Keratinocyte (primary cell): ENCODE measurements around the gene SUGCT. TPM values are rescaled to one million over a fixed set of nuclear protein-coding genes. Genes with fewer than 3 reads are reported as not detected.

Source experiments
- DNase-seq: peaks from one replicate; pipeline ENCODE4 v3.0.0-alpha.2; 2011; ENCODE audit warnings: low read depth, missing footprints, low spot score
- FAIRE-seq: peaks from 2 replicates; lab custom pipeline; 2011; peaks lifted over from hg19 to GRCh38; lab: Jason Lieb, UNC
- H2AFZ ChIP-seq: 2 replicates; pipeline ENCODE4 v1.6.0; 2012; ENCODE audit warnings: low read length, control low read depth, inconsistent platforms; ENCODE audit not compliant: control insufficient read depth
- H3K27ac ChIP-seq: 2 replicates; pipeline ENCODE4 v1.5.1; 2011; ENCODE audit warnings: low read length; ENCODE audit not compliant: control insufficient read depth, insufficient read depth
- H3K27me3 ChIP-seq: 3 replicates; pipeline ENCODE4 v1.6.0; 2011; ENCODE audit warnings: low read length; ENCODE audit not compliant: control insufficient read depth, insufficient read depth; ENCODE audit errors: extremely low read depth
- H3K36me3 ChIP-seq, 2 experiments: 2 replicates in 1 of 2; 3 replicates in 1 of 2; pipeline ENCODE4 v1.5.1; 2011; ENCODE audit warnings: low read length in 2 of 2, mild to moderate bottlenecking in 1 of 2; ENCODE audit not compliant: control insufficient read depth in 2 of 2, insufficient read depth in 2 of 2; ENCODE audit errors: extremely low read depth in 1 of 2
- H3K4me1 ChIP-seq: 3 replicates; pipeline ENCODE4 v1.5.1; 2011; ENCODE audit warnings: low read length; ENCODE audit not compliant: control insufficient read depth, insufficient read depth; ENCODE audit errors: extremely low read depth
- H3K4me2 ChIP-seq: 3 replicates; pipeline ENCODE4 v1.6.0; 2011; ENCODE audit warnings: low read depth, low read length; ENCODE audit not compliant: control insufficient read depth, insufficient read depth; ENCODE audit errors: extremely low read depth
- H3K4me3 ChIP-seq, 3 experiments: fragments of 200-600 bp in 1 of 3; sonication (generic) in 1 of 3; 2 replicates in 2 of 3; 3 replicates in 1 of 3; pipeline ENCODE4 v1.5.1; 2011 to 2016; ENCODE audit warnings: low read length in 3 of 3, mild to moderate bottlenecking in 3 of 3, control low read depth in 2 of 3, inconsistent platforms in 1 of 3, low read depth in 1 of 3, mixed read lengths in 1 of 3, mixed run types in 1 of 3, moderate library complexity in 1 of 3; ENCODE audit not compliant: control insufficient read depth in 2 of 3, insufficient read depth in 2 of 3; ENCODE audit errors: extremely low read depth in 1 of 3
- H3K79me2 ChIP-seq: 2 replicates; pipeline ENCODE4 v1.6.0; 2012; ENCODE audit warnings: low read length; ENCODE audit not compliant: control insufficient read depth, insufficient read depth
- H3K9ac ChIP-seq: 3 replicates; pipeline ENCODE4 v1.6.0; 2011; ENCODE audit warnings: low read length; ENCODE audit not compliant: control insufficient read depth, insufficient read depth; ENCODE audit errors: extremely low read depth
- H3K9me1 ChIP-seq: 3 replicates; pipeline ENCODE4 v1.6.0; 2011; ENCODE audit warnings: low read length; ENCODE audit not compliant: control insufficient read depth, insufficient read depth; ENCODE audit errors: extremely low read depth
- H3K9me3 ChIP-seq: 2 replicates; pipeline ENCODE4 v1.5.1; 2012; ENCODE audit warnings: low read depth, low read length; ENCODE audit not compliant: control insufficient read depth
- H4K20me1 ChIP-seq: 3 replicates; pipeline ENCODE4 v1.6.0; 2011; ENCODE audit warnings: low read length; ENCODE audit not compliant: control insufficient read depth, insufficient read depth; ENCODE audit errors: extremely low read depth
- EZH2 ChIP-seq: IDR thresholded peaks from one replicate; pipeline ENCODE4 v1.6.1; 2012; ENCODE audit warnings: inconsistent platforms, mild to moderate bottlenecking, low read length, moderate library complexity
- dilution Hi-C: fragments of 300-500 bp; cut with MboI; formaldehyde crosslinking; loops from one replicate; pipeline ENCODE4 v1.7.0; 2020; ENCODE audit warnings: low sequenced_read_pairs; ENCODE audit not compliant: extremely low pct_ligation_motif_present
- polyA plus RNA-seq, 5 experiments: library from polyadenylated mRNA; depleted of rRNA in 3 of 5; stranded (reverse) in 3 of 5; stranded (forward) in 1 of 5; unstranded in 1 of 5; fragments of >200 nt; gene quantifications; 1 replicate in 1 of 5; 2 replicates in 3 of 5; 3 replicates in 1 of 5; pipeline versions ENCODE4 v1.2.1 to v1.2.3, GENCODE V29; 2011 to 2012; ENCODE audit warnings: missing spikeins in 2 of 5, low read depth in 1 of 5, low replicate concordance in 1 of 5
- TF ChIP-seq, protein P1 (sequence below), 3 experiments: IDR thresholded peaks in 1 of 3; conservative IDR thresholded peaks in 1 of 3; optimal IDR thresholded peaks in 1 of 3; 2 replicates in 2 of 3; 3 replicates in 1 of 3; pipeline versions ENCODE3 to v1.5.1; 2011; ENCODE audit warnings: low read length in 3 of 3, mild to moderate bottlenecking in 3 of 3, moderate library complexity in 2 of 3, control low read depth in 1 of 3, inconsistent platforms in 1 of 3; ENCODE audit not compliant: insufficient read depth in 2 of 3; ENCODE audit errors: extremely low read depth in 1 of 3

Gene SUGCT
- polyA plus RNA-seq, 1 donor (not counting 4 experiments of a cell fraction or from before 2014, with no cell fraction given): 134 TPM

DNA sequence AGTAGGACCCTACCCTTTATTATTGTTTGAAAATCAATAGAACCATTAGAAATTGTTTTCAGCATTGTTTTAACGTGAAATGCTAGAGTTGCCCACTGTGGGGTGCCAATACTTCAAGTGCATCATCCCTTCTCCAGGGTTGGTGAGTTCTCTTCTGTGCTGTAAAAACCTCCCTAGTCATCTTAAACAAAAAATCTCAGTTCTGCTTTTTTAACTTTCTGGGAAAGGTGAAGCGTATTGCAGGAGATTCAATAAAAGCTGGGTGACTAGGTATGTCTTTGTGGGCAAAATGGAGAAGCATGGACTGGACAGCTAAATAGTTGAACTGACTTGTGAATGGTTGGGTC lies 699.1 kb downstream of the SUGCT start:
- peaks cover 85% of the 10 kb centered on the region for H3K79me2 ChIP-seq
- FAIRE-seq: peak; percentile 77

GRCh38 chr7:40836218-40836617 lies 701.4 kb downstream of the SUGCT start:
- no peaks in the 10 kb centered on the region for H3K27me3 ChIP-seq
- TF ChIP-seq, protein P1, sequence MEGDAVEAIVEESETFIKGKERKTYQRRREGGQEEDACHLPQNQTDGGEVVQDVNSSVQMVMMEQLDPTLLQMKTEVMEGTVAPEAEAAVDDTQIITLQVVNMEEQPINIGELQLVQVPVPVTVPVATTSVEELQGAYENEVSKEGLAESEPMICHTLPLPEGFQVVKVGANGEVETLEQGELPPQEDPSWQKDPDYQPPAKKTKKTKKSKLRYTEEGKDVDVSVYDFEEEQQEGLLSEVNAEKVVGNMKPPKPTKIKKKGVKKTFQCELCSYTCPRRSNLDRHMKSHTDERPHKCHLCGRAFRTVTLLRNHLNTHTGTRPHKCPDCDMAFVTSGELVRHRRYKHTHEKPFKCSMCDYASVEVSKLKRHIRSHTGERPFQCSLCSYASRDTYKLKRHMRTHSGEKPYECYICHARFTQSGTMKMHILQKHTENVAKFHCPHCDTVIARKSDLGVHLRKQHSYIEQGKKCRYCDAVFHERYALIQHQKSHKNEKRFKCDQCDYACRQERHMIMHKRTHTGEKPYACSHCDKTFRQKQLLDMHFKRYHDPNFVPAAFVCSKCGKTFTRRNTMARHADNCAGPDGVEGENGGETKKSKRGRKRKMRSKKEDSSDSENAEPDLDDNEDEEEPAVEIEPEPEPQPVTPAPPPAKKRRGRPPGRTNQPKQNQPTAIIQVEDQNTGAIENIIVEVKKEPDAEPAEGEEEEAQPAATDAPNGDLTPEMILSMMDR (optimal IDR thresholded peaks at IDR 0.05 in 1 of 3, IDR thresholded peaks at IDR 0.05 in 1 of 3, conservative IDR thresholded peaks at IDR 0.05 in 1 of 3; ENCODE audit: extremely low read depth in 1 of 3, insufficient read depth in 2 of 3, low read length in 3 of 3): no peak
- TF ChIP-seq EZH2: no peak
- peaks cover 3% of the 10 kb centered on the region for H3K4me1 ChIP-seq
- DNase-seq (no peak), FAIRE-seq (peak; percentile 75)
- no peak overlapping the region for H3K4me2 ChIP-seq
- no peak overlapping the region for H3K9ac ChIP-seq
- peaks cover 0 to 4% of the 10 kb centered on the region in 2 experiments for H3K36me3 ChIP-seq
- dilution Hi-C loops: no loop called here
- H2AFZ ChIP-seq: no peak overlapping the region
- peaks cover 5% of the 10 kb centered on the region for H3K9me3 ChIP-seq
- no peaks in the 10 kb centered on the region for H4K20me1 ChIP-seq
- no peak overlapping the region for H3K4me3 ChIP-seq
- no peaks in the 10 kb centered on the region for H3K9me1 ChIP-seq
- peaks cover 76% of the 10 kb centered on the region for H3K79me2 ChIP-seq
- H3K27ac ChIP-seq: no peak overlapping the region

More for the DNA sequence above, 699.1 kb downstream of the SUGCT start:
- Histone ChIP-seq H3K9me3 (no peaks in the 10 kb centered on the region), H3K4me1 (peaks cover 3% of the 10 kb centered on the region), H3K9ac (no peak overlapping the region), H2AFZ (no peak overlapping the region), H3K36me3 (peaks cover 0 to 1% of the 10 kb centered on the region in 2 experiments), H3K27me3 (no peaks in the 10 kb centered on the region), H3K4me2 (no peak overlapping the region), H3K9me1 (no peaks in the 10 kb centered on the region), H3K27ac (no peak overlapping the region), H4K20me1 (no peaks in the 10 kb centered on the region), H3K4me3 (no peak overlapping the region)
- TF ChIP-seq EZH2: no peak
- TF ChIP-seq, protein P1 (optimal IDR thresholded peaks at IDR 0.05 in 1 of 3, IDR thresholded peaks at IDR 0.05 in 1 of 3, conservative IDR thresholded peaks at IDR 0.05 in 1 of 3; ENCODE audit: extremely low read depth in 1 of 3, insufficient read depth in 2 of 3, low read length in 3 of 3): peak; percentile 26 to 45 (median 34)
- DNase-seq: no peak
- dilution Hi-C loops: no loop called here
